Ovary (tissue), 9 donors: ENCODE results near the gene WBP4. TPM values are rescaled to one million over a fixed set of nuclear protein-coding genes. Genes with fewer than 3 reads are reported as not detected.
A peak's percentile ranks its signal among the peaks of the same experiment; 100 is the strongest.

Source experiments
- DNase-seq, 5 donors: peaks; one replicate each; pipeline ENCODE4 v3.0.0-alpha.2; 2019 to 2020
- H3K27ac ChIP-seq, 2 donors: fragments of 200-600 bp; one replicate each; pipeline versions ENCODE4 v1.5.1 to v1.8.0; 2019 to 2022
- H3K27me3 ChIP-seq: fragments of 200-600 bp; one replicate; pipeline ENCODE4 v1.8.0; 2022
- H3K36me3 ChIP-seq: fragments of 200-600 bp; sonication (generic); one replicate; pipeline ENCODE4 v1.5.1; 2019
- H3K4me1 ChIP-seq: one replicate; pipeline ENCODE4 v1.8.1; 2013; ENCODE audit warnings: mild to moderate bottlenecking, moderate library complexity; ENCODE audit not compliant: insufficient read depth
- H3K4me3 ChIP-seq: fragments of 200-600 bp; sonication (generic); one replicate; pipeline ENCODE4 v1.5.1; 2017
- H3K9me3 ChIP-seq, 2 donors: fragments of 200-600 bp in 1 of 2; sonication (generic) in 1 of 2; one replicate each; pipeline versions ENCODE4 v1.5.1 to v1.8.1; 2013 to 2019; ENCODE audit warnings: mild to moderate bottlenecking in 1 of 2, moderate library complexity in 1 of 2
- POLR2A ChIP-seq: fragments of 450-650 bp; IDR thresholded peaks from one replicate; pipeline ENCODE4 v1.6.1; 2017; ENCODE audit warnings: antibody characterized with exemption, mild to moderate bottlenecking, moderate library complexity
- WGBS, 3 donors: extraction: QIAGEN DNeasy Blood & Tissue Kit in 1 of 3; methylation state at CpG; one replicate each; pipeline versions ENCODE4 v1.1.5 to v1.1.7; 2013 to 2017; 5-methylcytosine and 5-hydroxymethylcytosine counted together
- intact Hi-C, 4 donors: fragments of 100-400 bp; cut with DNase I; formaldehyde crosslinking; loops; one replicate each; pipeline versions ENCODE4 v1.11.0 to v1.15.1; 2022 to 2023
- microRNA counts: library from miRNA; unstranded; fragments of <30 nt; microRNA quantifications from one replicate; lab custom pipeline; 2016
- microRNA-seq, 3 donors: library from miRNA; unstranded; fragments of <30 nt; microRNA quantifications; one replicate each; pipeline versions ENCODE4 to v1.2.0, GENCODE V29; 2019 to 2020
- polyA plus RNA-seq, 2 donors: library from polyadenylated mRNA; stranded (reverse); fragments of 200-250 nt in 1 of 2; fragments of 350-450 nt in 1 of 2; fragmentation: Illumina TruSeq in 1 of 2; extraction: RNeasy Lipid Tissue Mini Kit (QIAGEN cat#74804) in 1 of 2; gene quantifications; one replicate each; pipeline ENCODE4 v1.2.3, GENCODE V29; 2013 to 2014
- small RNA-seq: library from RNA; depleted of rRNA; stranded (forward); fragments of <200 nt; gene quantifications from one replicate; pipeline ENCODE3, GENCODE V24; 2016
- total RNA-seq, 7 donors: library from RNA; depleted of rRNA in 2 of 7; stranded (reverse); fragments of >200 nt in 2 of 7; fragmentation: NEBNext Ultra II Directional in 3 of 7; extraction: Animal tissue kit (Norgen Biotek cat#: 25700) in 3 of 7; gene quantifications; one replicate each; pipeline versions ENCODE4 v1.1.0 to v1.2.4, GENCODE V29; 2016 to 2023
- TF ChIP-seq, protein P1 (sequence below), 3 donors: fragments of 450-650 bp in 2 of 3; fragments of 200-600 bp in 1 of 3; IDR thresholded peaks; one replicate each; pipeline versions ENCODE4 v1.5.1 to v1.8.0; 2016 to 2022; ENCODE audit warnings: antibody characterized with exemption in 3 of 3, mild to moderate bottlenecking in 1 of 3
- donor health status: DM: no; HTN: no; CAD: no; lungs with moderate emphysema.
- donor health status: DM: no; HTN: no; CAD: no.
- donor health status: Bipolar disorder and iron deficiency.
- donor health status: DM: yes; HTN: yes; CAD: no.
- donor health status: DM: no; HTN: no; CAD: no.
- donor health status: DM: yes; HTN: yes; CAD: no.

WBP4 gene
- total and polyA plus RNA-seq, 9 donors, result 7.5 to 13.2 (median 10.2) TPM

DNA sequence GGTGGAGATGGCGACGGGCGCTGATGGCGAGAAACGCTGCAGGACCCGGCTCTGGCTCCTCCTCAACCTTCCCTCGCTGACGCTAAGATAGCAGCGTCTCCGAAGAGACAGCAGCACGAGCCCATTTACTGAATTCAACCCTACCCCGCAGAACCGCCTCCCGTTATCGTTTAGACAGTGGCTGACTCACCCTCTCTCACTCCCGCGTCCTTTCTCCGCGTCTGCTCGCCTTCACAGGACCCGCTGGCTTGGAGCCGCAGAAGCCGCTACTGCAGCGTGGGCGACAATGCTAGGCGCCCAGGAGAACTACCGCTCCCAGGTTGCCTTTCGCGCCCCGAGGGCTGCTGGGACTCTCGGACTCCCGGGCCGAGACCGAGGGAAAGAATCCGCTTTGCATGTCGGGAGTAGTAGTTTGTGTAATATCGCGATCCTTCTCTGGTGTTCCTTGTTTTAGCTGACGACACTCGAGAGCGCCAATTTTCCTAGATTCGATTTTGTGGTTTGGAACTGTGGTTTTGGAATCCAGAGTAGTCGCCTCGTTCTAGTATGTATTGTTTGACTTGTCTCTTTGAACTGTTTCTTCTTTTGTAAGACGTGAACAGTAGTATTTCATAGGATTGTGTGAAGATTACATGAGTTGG is 71.3 kb downstream of the WBP4 start, which contains the start of gene KBTBD6:
TSS of gene KBTBD6 (minus strand) at position 291 of the 641 bp plus-strand sequence. CDS start 291 bp downstream, outside the sequence.
- DNase-seq, result peak; percentile 91 to 95 (median 93)
- H3K4me1 ChIP-seq, result peaks cover 14% of the 10 kb centered on the region
- H3K27ac ChIP-seq, result peak within 1 kb of the TSS; percentile 26 to 65
- H3K4me3 ChIP-seq, result peak within 1 kb of the TSS; percentile 53
- TF ChIP-seq, protein P1, sequence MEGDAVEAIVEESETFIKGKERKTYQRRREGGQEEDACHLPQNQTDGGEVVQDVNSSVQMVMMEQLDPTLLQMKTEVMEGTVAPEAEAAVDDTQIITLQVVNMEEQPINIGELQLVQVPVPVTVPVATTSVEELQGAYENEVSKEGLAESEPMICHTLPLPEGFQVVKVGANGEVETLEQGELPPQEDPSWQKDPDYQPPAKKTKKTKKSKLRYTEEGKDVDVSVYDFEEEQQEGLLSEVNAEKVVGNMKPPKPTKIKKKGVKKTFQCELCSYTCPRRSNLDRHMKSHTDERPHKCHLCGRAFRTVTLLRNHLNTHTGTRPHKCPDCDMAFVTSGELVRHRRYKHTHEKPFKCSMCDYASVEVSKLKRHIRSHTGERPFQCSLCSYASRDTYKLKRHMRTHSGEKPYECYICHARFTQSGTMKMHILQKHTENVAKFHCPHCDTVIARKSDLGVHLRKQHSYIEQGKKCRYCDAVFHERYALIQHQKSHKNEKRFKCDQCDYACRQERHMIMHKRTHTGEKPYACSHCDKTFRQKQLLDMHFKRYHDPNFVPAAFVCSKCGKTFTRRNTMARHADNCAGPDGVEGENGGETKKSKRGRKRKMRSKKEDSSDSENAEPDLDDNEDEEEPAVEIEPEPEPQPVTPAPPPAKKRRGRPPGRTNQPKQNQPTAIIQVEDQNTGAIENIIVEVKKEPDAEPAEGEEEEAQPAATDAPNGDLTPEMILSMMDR (IDR thresholded peaks at IDR 0.05), result no peak
- TF ChIP-seq POLR2A, result peak; percentile 8
- H3K27me3 ChIP-seq, result no peaks in the 10 kb centered on the region
- intact Hi-C loops, result loop anchor here in 2 of 4 donors (5.0 to 10.0 kb wide), 2 partner anchors 60 to 72 kb away; partner anchors contain the start of gene KBTBD7 (in 1 of the 2)
- 0% methylated on average over 45 of the region's 45 CpGs for WGBS, 3 donors
- no peaks in the 10 kb centered on the region for H3K9me3 ChIP-seq
- H3K36me3 ChIP-seq, result no peaks in the 10 kb centered on the region

MicroRNA genes within 50 kb of the gene (microRNA counts, 767-probe panel; counts per million panel counts)
- microRNA hsa-miR-3168 (lab: Ali Mortazavi, UCI), result 530 counts per million, percentile 78 among the panel's probes with 10 or more counts

Small RNA genes within 50 kb of the gene (microRNA-seq; reads per million reads assigned to microRNA genes)
- 0 reads per million in 3 donors for gene MIR3168

Small RNA genes within 50 kb of the gene (small RNA-seq; reads per million reads assigned to genes)
- gene MIR3168 (not detected), gene RN7SL597P (not detected)

Other genes starting within 250 kb of the WBP4 start
- gene ELF1, start 42.2 kb upstream of the WBP4 start, total RNA-seq, result 10 to 100 TPM; 41.0 to 53.2 (median 47.7) TPM
- 10 to 100 TPM; 28.5 to 49.3 TPM for gene ELF1, start 42.2 kb upstream of the WBP4 start, polyA plus RNA-seq
- gene KBTBD6, start 71.3 kb downstream of the WBP4 start, total RNA-seq, result 10 to 100 TPM in 3 of 7 donors, 1 to 10 TPM in 4; 7.4 to 13.9 (median 9.5) TPM
- gene KBTBD6, start 71.3 kb downstream of the WBP4 start, polyA plus RNA-seq, result 1 to 10 TPM; 3.7 to 7.0 TPM
- gene KBTBD7, start 133.1 kb downstream of the WBP4 start, total RNA-seq, result 10 to 100 TPM in 1 of 7 donors, 1 to 10 TPM in 6; 5.2 to 11.8 (median 6.6) TPM
- gene KBTBD7, start 133.1 kb downstream of the WBP4 start, polyA plus RNA-seq, result 1 to 10 TPM; 3.9 to 7.3 TPM
- gene MTRF1, start 202.1 kb downstream of the WBP4 start, total RNA-seq, result 10 to 100 TPM in 2 of 7 donors, 1 to 10 TPM in 5; 6.8 to 12.2 (median 8.4) TPM
- 10 to 100 TPM in 1 of 2 donors, 1 to 10 TPM in 1; 6.4 to 10.9 TPM for gene MTRF1, start 202.1 kb downstream of the WBP4 start, polyA plus RNA-seq
- gene NAA16, start 249.8 kb downstream of the WBP4 start, total RNA-seq, result 10 to 100 TPM; 22.3 to 31.1 (median 28.6) TPM
- gene NAA16, start 249.8 kb downstream of the WBP4 start, polyA plus RNA-seq, result 10 to 100 TPM; 14.5 to 15.1 TPM